Stimulated activated CD8-positive, alpha-beta memory T cell treated with anti-CD3 and anti-CD28 coated beads, Interleukin-4, amount 100 ng/mL, for 4 hours (primary cell): Measurements from ENCODE around the gene NUP37.

ENCODE experiments used
- DNase-seq, 2 donors: peaks; one replicate each; pipeline ENCODE4 v3.0.0-alpha.2; 2020; ENCODE audit warnings: low read depth in 2 of 2, low spot score in 1 of 2

The NUP37 gene

GRCh38 chr12:102031852-102032251, 88.1 kb downstream of the NUP37 start:
- DNase-seq, result no peak

GRCh38 chr12:102029141-102029540, 90.8 kb downstream of the NUP37 start:
- DNase-seq, result no peak

- DNase-seq, result no peak
These were observed 93.2 kb downstream of the NUP37 start for GRCh38 chr12:102026728-102027127.

- DNase-seq, result no peak
These were observed 95.1 kb downstream of the NUP37 start for GRCh38 chr12:102024765-102025164.

GRCh38 chr12:102023343-102023930, 96.5 kb downstream of the NUP37 start:
- DNase-seq, result no peak
